RPMI8226 (cell line): ENCODE measurements around the gene GCM1.
"Not testable (repeated sequence)": the region's sequence is repeated elsewhere in the genome, so short reads cannot be mapped to it uniquely, and the experiment has no call there.

Experiments
- DNase-seq: peaks from one replicate; pipeline ENCODE4 v3.0.0-alpha.2; 2015

Gene GCM1

GRCh38 chr6:53148684-53149083 is at the start of gene GCM1:
GCM1 (minus strand) TSS chr6:53148841; CDS start chr6:53145632, 3,209 bp downstream.
- no peak for DNase-seq

GRCh38 chr6:53197553-53197952 is 48.9 kb upstream of the GCM1 start:
- no peak for DNase-seq

GRCh38 chr6:53195048-53195447 is 46.4 kb upstream of the GCM1 start:
- no peak for DNase-seq

- DNase-seq = no peak
These were observed 44.1 kb upstream of the GCM1 start for GRCh38 chr6:53192682-53193188.

- no peak for DNase-seq
These were observed 40.9 kb upstream of the GCM1 start for GRCh38 chr6:53189554-53189953.

GRCh38 chr6:53188833-53189232 is 40.2 kb upstream of the GCM1 start:
- DNase-seq = no peak

- DNase-seq = no peak
These were observed 32.0 kb upstream of the GCM1 start for GRCh38 chr6:53180678-53181077.

- peak; percentile 54 for DNase-seq
These were observed 31.5 kb upstream of the GCM1 start for GRCh38 chr6:53179961-53180651.

- no peak for DNase-seq
These were observed 30.3 kb upstream of the GCM1 start for GRCh38 chr6:53178837-53179432.

- no peak for DNase-seq
These were observed 26.4 kb upstream of the GCM1 start for GRCh38 chr6:53175027-53175426.

- no peak for DNase-seq
These were observed 23.8 kb upstream of the GCM1 start for GRCh38 chr6:53172468-53172803.

- peak; percentile 87 for DNase-seq
These were observed 23.2 kb upstream of the GCM1 start for GRCh38 chr6:53171605-53172467.

- no peak for DNase-seq
These were observed 20.1 kb upstream of the GCM1 start for GRCh38 chr6:53168516-53169267.

GRCh38 chr6:53165293-53165692 is 16.7 kb upstream of the GCM1 start:
- DNase-seq = no peak

- no peak for DNase-seq
These were observed 14.0 kb upstream of the GCM1 start for GRCh38 chr6:53162606-53163005.

- no peak for DNase-seq
These were observed 12.9 kb upstream of the GCM1 start for GRCh38 chr6:53161481-53162009.

- no peak for DNase-seq
These were observed 10.9 kb upstream of the GCM1 start for GRCh38 chr6:53159558-53159957.

- DNase-seq = not testable (repeated sequence)
These were observed 9.4 kb upstream of the GCM1 start for GRCh38 chr6:53158076-53158475.

- not testable (repeated sequence) for DNase-seq
These were observed 6.6 kb upstream of the GCM1 start for GRCh38 chr6:53155279-53155678.

GRCh38 chr6:53154794-53155193 is 6.2 kb upstream of the GCM1 start:
- no peak for DNase-seq

GRCh38 chr6:53154071-53154470 is 5.4 kb upstream of the GCM1 start:
- DNase-seq = no peak

GRCh38 chr6:53152576-53152975 is 3.9 kb upstream of the GCM1 start:
- no peak for DNase-seq

- peak; percentile 30 for DNase-seq
These were observed 3.0 kb upstream of the GCM1 start for GRCh38 chr6:53151676-53152075.
